T-helper 1 cell (primary cell): ENCODE measurements around the gene GRHL3.

Experiments used
- DNase-seq, 5 donors: peaks; one replicate each; pipeline ENCODE4 v3.0.0-alpha.2; 2012 to 2020

The GRHL3 gene

DNA sequence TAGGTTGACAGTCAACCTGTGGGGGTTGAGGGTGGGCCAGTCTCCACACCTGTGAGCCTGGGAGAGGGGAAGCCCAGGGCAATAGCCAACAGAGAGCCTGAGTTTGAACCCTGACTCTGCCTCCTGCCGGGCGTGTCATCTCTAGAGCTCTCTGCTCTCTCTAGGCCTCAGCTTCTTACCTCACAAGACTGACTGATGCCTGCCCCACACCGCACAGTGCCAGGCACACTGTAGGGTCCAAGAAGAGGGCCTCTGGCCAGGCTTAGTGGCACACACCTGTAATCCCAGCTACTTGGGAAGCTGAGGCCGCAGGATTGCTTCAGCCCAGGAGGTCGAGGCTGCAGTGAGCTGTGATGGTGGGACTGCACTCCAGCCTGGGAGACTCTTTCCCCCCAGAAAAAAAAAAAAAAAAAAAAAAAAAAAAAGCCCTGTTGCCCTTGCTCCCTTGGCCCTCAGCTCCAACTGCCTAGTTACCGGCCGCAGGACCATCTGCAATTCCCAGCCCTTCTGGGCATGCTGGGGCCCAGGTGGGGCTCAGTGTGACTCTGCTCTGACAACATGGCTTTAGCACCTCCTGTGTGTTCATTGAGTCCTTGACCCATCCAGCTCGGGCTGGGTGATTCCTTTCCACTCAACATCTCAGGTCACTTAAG is 25.1 kb downstream of the GRHL3 start:
- DNase-seq, result no peak

DNA sequence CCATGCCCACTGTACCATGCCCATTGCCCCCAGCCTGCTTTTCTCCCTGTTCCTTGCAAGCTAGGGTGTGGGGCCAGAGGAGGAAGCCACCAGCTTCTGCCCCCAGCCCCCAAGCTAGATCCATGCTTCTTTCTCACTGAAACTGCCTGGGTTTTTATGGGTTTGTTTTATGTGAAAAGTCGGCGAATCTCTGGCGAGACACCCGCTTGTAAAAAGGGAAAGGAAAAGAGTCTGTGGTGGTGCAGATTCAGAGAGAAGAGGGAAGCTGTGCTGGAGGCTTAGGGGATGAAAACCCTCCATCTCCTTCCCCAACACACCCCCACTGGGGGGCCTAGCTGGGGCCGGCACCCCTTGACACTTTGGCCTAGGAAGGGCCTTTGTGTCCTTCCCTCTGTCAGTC is 26.2 kb downstream of the GRHL3 start:
- DNase-seq, result no peak

- no peak for DNase-seq
These were observed 28.2 kb downstream of the GRHL3 start for GRCh38 chr1:24347159-24347934.

GRCh38 chr1:24348196-24348595 is 29.0 kb downstream of the GRHL3 start:
- no peak for DNase-seq

DNA sequence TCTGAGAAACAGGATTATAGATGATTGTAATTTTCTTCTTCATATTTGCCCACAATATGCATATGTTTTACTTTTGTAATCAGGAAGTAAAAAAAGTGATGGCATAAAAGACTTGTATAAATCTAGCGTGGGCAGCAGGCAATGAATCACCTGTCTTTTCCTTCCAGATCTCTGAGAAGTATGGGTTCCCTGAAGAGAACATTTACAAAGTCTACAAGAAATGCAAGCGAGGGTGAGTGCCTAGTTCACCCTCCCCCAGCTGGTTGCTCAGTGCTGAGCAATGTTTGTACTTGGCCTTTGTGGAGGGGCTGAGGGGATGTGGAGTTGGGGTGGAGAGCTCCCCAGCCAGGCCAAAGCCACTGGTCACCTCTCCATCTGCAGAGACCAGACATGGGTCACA is 30.7 kb downstream of the GRHL3 start:
- DNase-seq, result peak in 1 of 5 donors; percentile 14

DNA sequence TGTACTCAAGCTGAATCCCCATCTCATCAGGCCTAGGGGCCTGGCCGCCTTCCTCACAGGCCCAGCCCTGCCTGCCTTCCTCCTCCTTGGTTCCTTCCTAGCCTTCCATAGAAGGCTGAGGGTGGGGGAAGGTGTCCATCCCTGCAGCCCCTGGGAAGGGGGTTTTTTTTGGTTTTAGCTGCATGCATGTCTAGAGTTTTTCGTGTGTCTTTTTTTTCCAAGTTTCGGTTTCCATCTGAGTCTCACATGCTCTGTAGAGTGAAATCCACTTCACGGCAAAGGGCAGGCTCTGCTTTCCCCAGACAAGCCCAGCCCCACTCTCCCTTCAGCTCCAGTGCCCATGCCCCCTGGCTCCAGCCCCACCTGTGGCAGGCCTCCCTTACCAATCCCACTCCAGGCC is 32.1 kb downstream of the GRHL3 start:
- peak in 1 of 5 donors; percentile 59 for DNase-seq

DNA sequence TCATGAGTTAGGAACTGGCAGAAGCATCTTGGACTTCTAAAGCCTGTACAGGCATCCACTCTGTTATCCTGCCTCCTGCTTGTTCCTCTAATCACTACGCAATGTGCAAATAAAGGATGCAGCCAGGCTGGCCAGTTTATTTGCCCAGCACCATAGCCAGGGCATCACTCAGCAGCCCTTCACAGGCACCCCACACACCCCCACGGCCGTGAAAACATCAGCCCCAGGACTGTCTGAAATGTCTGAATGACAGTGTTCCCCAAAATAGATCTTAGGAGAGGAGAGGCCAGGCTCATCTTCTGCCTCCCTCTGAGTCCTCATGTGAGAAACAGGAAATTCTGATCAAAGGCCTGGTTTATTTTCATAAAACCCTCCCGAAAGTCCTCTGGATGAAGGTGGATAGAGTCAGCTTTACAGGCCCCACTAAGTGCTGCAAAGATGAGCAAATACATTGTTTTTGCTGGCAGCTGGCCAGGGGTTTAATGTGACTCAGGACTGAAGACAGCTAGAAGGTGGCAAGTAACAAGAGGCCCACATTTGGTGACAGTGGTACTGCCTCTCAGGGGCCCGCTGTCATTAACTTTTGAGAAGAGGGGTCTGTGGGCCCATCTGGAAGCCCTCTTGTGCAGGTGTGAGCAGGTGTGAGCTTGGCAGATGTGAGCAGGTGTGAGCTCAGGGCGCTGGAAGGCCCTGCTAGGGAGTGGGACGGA is 32.9 kb downstream of the GRHL3 start:
- peak in 1 of 5 donors; percentile 34 for DNase-seq

DNA sequence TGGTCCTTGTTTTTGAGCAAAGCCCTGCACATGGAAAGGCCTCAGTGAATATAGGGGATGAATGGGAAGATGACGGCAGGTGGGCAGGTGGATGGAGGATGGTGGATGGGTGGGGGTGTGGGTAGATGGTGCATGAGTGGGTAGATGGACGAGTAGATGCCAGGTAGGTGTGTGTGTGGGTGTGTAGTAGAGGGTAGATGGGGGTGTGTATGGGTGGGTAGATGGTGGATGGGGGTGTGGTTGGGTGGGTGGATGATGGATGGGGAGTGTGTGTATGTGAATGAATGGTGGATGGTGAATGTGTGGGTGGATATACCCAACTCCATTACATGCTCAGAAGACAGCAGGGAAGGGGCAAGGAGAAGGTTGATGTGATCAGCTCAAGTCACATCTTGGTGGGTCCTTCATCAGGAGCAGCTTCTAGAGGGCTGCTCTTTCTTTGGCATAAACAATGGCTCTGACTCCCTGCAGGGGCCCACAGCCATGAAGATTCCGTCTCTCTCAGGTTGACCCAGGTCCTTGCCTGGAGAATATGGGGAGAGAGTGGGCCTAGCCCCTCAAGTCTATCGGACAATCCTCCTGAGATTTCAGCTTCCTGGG is 34.2 kb downstream of the GRHL3 start:
- no peak for DNase-seq

GRCh38 chr1:24355466-24355865 is 36.3 kb downstream of the GRHL3 start:
- DNase-seq, result no peak

DNA sequence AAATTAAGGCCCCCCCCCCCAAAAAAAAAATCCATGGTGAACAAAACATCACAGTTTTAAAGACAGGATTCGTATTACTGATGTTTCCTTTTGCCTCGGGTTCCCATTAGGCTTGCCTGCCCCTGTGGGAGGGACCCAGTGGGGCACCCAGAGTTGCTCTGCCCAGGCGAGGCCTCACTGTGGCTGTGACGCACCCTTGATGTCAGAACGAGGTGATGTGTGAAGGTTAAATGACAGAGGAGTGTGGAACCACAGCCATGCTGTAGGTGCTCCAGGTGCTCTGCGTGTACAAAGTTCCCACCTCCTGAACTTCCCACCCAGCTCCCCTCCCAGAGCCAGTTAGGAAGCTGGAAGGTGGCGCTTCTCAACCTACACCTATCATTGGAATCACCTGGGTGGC is 37.9 kb downstream of the GRHL3 start:
- no peak for DNase-seq

GRCh38 chr1:24360681-24361080 is 41.5 kb downstream of the GRHL3 start:
- no peak for DNase-seq

GRCh38 chr1:24361811-24362210 is 42.7 kb downstream of the GRHL3 start:
- no peak for DNase-seq

GRCh38 chr1:24362396-24362795 is 43.2 kb downstream of the GRHL3 start:
- no peak for DNase-seq

- no peak for DNase-seq
These were observed 43.9 kb downstream of the GRHL3 start for GRCh38 chr1:24362982-24363614.

DNA sequence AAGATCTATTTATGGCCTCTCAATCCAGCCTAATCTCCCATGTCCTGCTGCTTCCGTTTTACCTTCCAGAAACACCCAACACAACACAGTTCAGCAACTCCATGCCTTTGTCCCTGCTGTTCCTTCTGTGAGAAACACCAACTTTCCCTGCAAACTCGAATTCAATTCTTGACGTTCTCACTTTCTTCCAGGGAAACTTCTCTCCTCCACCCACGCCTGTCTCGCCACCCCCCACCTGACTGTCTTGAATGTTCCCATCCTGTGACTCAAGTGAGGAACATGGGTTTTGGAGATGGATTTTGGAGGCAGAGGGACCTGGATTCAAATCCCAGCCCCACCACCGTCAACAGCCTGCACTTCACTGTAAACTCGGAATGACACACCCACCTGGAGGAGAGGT is 44.8 kb downstream of the GRHL3 start:
- no peak for DNase-seq

DNA sequence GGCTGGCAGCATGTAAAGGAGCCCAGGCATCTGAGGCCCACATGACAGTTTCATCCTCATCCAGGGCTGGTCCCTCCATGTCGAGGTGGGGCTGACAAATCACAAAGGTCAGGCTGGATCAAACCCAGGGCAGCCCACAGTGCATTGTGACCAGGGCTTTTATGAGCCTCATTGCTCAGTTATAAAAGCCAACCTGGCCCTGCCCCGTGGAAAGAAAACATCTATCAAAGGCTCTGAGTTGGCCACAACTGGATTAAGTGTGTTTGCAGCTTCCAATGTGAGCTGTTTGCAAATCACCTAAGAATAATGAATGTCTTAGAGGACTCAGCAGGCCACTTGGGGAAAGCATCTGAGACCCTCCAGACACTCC is 45.4 kb downstream of the GRHL3 start:
- no peak for DNase-seq

DNA sequence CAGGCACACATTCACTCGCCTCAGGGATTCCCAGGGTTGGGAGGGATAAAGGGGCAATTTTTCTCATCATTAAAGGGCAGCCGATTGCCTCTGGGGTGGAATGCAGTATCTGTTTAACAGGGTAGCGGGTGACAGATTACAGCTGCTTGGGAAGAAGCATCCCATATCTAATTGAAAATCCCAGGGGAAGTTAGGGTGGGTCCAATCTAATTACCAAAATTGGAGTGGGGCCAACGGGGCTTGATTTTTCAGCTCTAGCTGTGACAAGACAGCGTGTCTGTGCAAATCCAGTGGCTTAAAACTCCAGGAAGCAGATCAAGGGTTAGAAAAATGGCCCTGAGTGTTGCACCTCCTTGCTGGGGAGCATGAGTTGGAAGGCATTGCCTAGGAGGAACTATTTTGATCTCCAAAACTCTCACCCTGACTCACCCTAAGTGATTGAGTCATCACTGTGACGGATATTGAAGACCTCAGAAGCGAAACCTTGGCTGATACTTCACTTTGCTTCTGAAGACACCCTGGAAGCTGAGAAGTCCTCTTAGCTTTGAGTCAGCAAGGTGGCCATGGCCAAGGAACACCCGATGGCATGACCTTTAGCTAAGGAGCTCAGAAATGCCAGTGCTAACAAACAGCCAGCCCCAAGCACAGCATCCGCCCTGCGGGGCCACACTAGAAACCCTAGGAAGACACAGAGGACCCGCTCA is 46.0 kb downstream of the GRHL3 start:
- peak in 1 of 5 donors; percentile 81 for DNase-seq

GRCh38 chr1:24366707-24367106 is 47.5 kb downstream of the GRHL3 start:
- DNase-seq, result no peak

GRCh38 chr1:24369199-24369598 is 50.0 kb downstream of the GRHL3 start:
- DNase-seq, result no peak

- DNase-seq, result no peak
These were observed 50.6 kb downstream of the GRHL3 start for GRCh38 chr1:24369801-24370200.

DNA sequence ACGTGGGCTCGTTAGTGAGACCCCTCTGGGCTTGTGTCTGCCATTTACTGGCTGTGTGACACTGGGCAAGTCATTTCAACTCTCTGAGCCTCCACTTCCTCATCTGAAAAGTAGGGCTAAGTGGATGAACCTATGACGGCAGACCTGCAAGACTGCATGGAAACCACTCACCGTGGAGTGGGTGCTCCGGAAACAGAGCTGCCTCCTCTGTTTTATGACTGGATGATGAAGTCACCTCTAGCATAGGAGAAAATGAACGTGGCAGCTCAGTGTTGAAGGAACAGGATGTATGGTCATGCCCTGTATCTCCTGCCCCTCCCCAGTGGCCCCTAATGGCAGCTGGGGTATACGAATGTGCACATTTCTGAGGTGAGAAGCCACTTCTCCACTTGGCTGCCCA is 53.9 kb downstream of the GRHL3 start:
- no peak for DNase-seq

DNA sequence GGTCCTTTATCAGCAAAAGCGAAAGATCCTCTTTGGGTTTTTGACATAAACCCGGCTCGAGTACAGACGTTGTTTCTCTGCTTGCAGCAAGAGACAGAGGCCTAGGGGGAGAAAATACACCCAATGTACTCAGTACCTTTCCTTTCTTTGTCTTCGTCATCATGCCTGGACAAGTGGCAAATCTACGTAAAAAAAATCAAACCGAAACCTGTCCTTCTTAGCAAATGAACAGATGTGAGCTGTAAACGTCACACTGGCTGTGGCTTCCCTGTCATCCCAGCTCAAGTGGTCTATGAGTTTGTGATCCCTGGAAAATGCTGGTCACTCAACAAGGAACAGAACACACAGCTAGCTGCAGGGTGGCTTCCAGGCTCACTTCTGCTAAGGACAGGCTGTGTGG is 54.6 kb downstream of the GRHL3 start:
- DNase-seq, result no peak
